Activated CD8-positive, alpha-beta memory T cell treated with anti-CD3 and anti-CD28 coated beads for 1 hour (primary cell): ENCODE data around the gene HDLBP.

ENCODE experiments used
- DNase-seq, 2 donors: peaks; one replicate each; pipeline ENCODE4 v3.0.0-alpha.2; 2020; ENCODE audit warnings: low read depth in 1 of 2; ENCODE audit errors: extremely low read depth in 1 of 2

Gene HDLBP

DNA sequence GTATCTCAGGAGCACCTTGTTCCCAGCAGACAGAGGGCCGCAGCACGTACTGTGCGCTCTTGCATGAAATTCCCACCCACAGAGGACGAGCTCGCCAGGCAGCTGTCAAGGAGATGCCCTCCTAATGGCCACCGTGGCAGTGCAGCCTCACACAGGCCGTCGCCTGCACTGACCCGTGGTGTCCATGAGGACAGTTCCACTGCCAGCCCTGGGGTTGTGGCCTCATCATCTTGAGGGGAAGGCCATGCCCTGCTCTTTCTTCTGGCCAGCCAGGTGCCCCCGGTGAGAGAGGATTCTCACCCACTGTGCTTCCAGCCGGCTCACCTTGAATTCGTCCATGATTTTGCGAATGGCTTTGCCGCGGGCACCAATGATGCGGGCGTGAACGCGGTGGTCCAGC lies 85.0 kb downstream of the HDLBP start:
- no peak for DNase-seq

DNA sequence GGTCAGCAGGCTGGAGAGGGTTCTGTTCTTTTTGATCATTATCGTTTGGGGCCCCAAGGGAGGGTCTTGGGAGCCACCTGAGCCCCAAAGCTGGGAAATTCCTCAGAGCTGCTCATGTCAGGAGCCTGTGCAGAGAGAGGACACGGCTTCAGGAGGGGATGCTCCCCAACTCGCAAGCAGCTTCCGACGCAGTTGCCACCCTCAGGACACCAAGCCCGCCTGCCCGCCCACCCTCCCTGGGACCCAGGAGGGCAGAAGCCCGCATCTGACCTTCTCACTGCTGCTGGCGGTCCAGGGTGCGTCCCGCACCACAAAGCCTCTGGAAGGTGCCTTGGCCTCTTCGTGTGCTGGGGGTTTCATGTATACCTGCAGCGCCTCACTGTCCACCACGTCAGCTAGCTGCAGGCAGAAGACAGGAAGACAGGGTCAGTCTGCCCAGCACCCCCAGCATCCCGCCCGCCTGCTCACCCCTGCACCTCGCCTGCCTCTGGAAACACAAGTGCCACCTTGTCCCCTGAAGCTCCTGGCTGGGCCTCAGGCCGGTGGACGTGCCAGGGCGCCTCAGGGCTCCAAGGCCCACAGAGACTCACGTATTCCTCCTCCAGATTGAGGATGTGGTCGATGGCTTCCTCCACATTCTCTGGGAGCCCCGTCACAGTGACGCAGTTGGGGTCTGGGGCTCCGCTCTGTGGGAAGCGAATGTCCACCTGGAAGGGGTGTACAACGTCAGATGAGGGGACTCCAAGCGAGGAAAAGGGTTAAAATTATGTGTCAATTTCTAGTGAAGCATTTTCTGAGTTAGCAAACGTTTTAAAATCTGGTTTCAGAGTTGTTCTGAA lies 85.7 kb downstream of the HDLBP start:
- no peak for DNase-seq

DNA sequence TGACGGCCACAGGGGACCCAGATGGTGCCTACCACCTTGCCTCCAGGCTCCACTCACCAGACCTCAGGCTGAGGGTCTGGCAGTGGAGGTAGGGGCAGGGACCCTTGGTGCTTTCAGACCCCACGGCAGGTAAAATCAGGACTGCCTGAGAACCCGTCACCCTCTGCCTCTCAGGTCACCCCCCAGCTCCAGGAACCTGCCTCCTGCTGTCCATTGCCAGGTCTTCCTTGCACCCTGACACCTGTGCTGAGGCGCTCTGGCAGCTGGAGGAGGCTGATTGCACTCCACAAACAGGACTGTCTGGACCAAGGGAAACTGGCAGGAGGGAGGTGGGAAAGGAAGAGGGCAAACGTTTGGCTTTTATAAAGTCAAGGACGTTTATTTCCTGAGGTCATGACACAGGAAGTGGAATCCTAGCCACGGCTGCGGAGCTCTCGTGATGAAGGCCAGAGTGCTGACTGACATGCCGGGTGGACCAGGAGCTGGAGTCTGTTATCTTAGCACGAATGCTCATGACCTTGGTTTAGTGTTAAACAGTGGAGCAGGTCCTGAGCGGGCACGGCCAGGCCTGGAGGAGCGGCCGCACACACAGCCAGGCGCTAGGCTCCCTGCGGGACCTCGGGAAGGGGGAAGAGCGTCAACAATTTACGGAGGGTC lies 86.5 kb downstream of the HDLBP start:
- no peak for DNase-seq

DNA sequence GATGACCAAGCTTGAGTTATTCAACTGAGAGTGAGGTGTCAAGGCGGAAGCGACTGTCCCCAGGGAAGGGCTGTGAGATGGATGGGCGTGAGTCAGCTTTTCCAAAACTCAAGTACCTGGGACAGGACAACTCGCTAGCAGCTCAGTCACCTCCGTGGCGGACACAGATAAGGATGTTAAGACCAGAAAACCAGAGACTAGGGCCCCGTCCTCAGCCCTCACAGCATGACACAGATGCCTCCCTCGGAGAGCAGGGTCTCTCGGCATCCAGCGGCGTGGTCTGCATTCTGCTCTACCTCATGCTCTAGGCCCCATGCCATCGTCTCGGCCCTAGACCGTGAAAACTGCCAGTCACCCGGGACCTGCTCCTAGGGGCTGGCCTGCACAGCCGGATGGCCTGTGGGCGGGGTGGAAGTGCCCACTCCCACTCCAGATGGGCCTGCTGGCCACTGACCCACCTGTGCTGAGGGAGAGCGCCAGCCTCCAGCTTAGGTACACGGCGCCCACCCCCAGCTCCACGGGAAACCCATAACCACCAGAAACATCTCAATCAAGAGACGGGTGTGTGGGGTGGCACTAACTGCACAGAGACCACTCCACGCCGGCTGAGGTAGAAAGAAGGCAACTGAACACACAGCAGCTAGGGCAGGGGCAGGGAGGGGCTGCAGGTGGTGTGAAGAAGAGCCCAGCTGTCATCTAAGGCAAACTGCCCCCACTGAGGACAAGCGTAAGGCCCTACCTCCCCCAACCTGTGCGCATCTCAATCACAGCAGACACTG lies 87.2 kb downstream of the HDLBP start:
- no peak for DNase-seq

DNA sequence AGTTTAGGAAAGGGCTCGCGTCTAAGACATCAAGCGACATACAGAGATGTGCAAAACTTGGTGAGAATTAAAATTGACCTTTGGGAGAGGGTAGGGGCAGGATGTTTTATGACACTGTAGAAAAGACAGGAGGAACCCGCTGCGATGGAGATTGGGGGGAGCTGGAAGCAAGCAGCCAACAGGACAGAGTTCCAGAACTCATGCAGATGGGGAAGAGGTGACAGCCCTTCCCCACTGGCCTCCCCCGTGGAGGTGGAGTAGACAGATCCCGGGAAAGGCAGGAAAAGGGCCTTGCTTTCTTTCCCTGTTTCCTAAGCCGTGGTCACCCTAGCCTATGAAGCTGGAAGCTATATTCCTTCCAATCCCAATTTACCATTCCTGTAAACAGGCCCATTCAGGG lies 87.9 kb downstream of the HDLBP start:
- DNase-seq: no peak

DNA sequence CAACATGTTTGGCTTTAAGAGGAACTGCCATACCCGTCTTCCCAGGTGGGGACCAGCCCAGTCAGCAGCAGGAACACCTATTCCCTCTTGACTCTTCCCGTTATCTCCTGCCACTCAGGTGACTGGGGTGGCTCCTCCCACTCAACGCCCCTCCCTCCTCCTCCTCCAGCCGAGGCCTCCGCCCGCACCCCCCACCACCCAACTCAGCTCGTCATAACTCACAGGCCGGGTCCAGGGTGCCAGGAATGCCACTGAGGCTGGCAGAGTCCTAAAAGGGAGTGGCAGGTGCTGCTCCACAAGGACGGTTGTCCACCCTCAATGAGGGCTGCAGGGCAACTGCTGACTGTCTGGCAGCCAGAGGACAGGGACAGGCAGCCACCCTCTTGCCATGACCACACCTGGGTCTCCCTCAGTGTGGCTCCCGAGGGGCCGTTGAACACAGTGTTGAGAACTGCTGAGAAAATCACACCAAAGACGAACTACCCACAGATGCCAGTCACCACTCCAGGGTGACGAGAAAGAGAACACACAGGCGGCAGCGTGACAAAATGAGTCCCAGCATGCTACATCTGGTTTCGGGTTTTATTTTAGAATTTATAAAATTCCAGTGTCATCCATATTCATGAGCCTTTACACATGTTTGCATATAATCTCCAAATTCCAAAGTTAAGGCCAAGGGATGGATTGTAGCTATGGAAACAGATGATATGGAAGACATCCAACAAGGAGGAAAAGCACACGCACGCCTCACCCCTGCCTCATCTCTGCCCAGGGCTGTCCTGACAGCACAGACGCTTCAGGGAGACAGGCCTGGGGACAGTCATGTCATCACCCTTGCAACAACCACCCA lies 88.5 kb downstream of the HDLBP start:
- no peak for DNase-seq

DNA sequence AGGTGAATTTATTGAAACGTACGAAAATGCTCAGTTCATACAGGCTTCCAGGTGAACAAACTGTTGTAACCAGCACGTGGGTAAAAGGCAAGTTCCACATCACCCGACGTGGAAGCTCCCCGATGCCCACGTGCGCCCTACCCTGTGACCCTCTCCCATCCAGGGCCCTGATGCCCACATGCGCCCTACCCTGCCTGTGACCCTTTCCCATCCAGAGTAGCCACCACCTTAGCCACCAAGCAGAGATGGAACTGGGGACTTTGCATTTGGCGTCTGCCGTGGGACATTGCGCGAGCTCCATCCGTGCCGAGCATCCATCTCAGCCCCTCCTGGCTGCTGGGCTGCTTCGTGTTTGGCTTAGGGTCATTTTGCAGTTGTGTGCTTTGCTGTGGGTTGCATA lies 89.5 kb downstream of the HDLBP start:
- DNase-seq: no peak

DNA sequence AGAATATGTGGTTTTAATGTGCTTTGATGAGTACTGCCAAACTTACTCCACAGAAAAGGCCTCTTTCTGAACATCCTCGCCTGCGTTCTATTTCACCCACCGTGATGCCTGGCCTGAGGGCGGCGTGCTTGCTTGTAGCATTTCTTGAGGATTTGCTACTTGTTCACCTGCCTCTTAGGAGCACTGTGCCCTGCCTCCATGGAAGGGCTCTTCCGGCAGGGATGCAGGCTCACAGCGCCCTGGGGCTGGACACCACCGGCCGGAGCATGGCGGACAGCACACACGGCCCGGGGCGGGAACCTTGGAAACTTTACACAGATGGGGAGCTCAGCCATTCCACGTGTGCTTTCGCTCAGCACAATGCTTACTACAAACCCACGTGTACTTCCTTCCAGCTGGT lies 89.9 kb downstream of the HDLBP start:
- DNase-seq: no peak

DNA sequence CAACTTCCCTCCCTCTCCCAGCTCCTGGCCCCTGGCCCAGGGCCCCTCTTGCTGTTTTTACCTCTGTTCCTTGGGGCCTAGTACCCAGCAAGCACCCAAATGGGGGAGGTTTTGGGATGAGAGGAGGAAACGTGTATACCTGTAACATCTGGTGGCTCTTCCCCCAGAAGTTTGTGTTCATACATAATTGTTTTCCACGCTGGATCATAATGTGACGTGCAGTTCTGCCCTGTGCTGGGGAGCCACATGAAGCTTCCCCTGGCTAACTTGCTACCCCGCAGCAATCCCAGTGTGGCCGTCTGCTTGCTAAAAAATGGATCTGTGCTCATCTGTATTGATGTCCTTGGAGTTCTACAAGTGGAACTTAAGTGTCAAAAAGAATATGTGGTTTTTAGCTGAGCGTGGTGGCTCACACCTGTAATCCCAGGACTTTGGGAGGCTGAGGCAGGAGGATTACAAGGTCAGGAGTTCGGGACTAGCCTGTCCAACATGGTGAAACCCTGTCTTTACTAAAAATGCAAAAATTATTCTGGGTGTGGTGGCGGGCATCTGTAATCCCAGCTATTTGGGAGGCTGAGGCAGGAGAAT lies 90.5 kb downstream of the HDLBP start:
- DNase-seq: no peak

DNA sequence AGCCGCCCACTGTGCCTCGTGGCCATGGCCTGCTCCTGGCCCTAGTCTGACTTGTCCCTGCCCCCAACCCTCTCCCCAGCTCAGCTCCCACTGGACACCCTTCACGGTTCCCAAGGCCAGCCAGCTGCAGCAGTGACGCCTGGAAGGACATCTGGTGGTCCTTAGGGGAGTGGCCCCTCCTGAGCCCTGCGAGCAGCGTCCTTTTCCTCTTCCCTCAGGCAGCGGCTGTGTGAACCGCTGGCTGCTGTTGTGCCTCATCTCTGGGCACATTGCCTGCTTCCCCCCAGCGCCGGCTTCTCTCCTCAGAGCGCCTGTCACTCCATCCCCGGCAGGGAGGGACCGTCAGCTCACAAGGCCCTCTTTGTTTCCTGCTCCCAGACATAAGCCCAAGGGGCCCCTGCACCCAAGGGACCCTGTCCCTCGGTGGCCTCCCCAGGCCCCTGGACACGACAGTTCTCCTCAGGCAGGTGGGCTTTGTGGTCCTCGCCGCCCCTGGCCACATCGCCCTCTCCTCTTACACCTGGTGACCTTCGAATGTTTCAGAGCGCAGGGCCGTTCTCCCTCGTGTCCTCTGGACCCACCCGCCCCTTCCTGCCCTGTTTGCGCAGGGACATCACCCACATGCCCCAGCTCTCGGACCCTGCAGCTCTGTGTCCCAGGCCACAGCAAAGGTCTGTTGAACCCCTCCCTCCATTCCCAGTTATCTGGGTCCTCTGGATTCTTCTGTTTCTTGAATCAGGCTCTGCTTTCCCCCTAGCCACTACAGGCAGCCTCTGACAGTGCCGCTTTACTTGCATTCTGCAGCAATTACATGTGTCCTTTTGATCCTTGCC lies 91.2 kb downstream of the HDLBP start:
- DNase-seq: no peak

DNA sequence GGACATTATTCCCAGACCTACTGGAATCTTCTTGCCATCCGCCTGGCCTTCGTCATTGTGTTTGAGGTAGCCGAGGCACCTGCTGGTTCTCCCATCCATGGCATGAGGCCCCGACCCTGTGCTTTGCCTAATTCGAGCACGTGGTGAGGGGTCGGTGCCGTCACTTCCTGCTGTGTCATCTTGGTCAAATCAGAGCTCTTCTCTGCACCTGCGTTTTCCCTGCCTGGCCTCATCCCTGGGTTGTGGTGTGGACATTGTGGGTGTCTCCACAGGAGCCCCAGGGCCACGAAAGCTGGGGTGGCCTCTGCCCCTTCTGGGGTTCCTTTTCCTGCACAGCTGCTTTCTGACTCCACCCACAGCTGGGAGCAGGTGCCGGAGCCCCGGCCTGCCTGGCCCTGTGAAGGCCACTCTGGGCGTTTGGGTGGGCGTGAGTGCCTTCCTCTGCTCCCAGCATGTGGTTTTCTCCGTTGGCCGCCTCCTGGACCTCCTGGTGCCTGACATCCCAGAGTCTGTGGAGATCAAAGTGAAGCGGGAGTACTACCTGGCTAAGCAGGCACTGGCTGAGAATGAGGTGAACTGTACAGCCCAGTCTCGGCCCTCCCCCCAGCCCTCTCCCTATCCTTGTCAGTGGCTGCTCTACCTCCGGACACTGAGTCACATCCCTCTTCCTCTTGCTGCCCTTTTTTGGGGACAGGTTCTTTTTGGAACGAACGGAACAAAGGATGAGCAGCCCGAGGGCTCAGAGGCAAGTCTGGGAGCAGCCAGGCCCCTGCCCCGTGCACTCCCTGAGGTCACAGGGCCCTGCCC lies 92.1 kb downstream of the HDLBP start:
- no peak for DNase-seq

DNA sequence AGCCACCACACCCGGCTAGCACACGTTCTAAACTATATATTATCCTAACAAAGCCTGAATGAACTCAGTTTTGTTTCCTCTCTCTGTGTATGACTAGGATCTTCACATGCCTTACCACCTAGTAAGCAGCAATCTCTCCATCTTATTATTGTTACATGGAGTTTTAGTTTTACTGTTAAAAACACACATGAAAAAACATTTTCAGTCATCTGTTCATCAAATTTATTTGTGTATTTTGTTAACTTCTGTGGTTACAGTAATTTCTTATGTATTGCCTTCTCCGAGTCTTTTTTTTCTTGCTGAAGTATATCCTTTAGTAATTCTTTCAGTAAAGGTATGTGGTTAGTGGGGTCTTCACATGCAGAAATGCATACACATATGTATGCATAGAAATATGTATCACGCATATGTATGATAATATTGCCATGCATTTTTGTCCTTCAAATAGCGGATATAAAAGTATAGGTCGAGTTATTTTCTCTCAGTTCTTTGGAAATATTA lies 95.6 kb downstream of the HDLBP start:
- DNase-seq: no peak

DNA sequence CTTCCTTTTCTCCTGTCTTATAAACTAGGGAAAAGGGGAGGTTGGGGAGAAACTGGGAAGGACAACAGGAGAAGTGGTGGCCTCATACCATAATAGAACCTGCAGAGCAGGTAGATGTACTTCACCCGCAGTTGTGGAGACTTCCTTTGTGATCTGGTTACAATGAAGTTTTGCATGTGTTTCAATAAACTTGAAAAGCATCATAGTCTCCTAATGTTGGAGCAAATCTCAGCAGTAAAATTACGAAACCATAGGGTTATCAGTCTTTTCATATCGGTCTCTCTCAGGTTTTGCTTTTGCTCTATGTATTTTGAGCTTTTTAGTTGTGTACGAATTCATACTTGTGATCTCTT lies 96.5 kb downstream of the HDLBP start:
- no peak for DNase-seq

DNA sequence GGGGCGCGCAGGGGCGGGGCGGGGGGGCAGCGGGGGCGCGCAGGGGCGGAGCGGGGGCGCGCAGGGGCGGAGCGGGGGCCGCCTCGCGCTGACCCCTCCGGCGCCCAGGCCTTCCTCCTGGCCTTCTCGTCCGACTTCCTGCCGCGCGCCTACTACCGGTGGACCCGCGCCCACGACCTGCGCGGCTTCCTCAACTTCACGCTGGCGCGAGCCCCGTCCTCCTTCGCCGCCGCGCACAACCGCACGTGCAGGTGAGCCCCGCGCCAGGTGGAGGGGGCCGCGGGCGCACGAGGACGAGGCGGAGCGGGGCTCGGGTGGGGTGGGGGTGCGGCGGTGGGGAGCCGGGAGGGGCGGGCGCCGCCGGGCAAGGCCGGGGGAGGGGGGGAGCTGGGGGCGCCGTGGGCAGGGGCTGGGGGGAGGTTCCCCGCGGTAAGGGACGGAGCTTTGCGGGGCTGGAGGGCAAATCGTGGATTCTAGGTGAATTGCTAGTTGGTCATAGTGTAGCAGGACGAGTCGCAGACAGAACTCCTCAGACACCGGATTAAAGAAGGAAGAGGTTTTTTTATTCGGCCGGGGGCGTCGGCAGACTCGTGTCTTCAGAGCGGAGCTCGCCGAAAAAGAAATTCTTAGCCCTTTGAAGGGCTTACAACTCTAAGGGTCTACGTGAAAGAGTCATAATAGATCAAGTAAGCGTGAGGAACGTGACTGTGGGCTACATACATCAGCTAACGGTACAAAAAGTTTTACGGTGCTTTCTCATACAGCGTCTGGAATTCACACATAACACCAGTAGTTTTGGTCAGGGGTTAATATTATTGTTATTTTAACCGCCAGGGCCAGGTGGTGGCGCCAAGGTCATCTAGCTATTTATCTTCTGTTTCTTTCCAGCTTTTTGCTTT lies 97.1 kb downstream of the HDLBP start:
- DNase-seq: no peak

DNA sequence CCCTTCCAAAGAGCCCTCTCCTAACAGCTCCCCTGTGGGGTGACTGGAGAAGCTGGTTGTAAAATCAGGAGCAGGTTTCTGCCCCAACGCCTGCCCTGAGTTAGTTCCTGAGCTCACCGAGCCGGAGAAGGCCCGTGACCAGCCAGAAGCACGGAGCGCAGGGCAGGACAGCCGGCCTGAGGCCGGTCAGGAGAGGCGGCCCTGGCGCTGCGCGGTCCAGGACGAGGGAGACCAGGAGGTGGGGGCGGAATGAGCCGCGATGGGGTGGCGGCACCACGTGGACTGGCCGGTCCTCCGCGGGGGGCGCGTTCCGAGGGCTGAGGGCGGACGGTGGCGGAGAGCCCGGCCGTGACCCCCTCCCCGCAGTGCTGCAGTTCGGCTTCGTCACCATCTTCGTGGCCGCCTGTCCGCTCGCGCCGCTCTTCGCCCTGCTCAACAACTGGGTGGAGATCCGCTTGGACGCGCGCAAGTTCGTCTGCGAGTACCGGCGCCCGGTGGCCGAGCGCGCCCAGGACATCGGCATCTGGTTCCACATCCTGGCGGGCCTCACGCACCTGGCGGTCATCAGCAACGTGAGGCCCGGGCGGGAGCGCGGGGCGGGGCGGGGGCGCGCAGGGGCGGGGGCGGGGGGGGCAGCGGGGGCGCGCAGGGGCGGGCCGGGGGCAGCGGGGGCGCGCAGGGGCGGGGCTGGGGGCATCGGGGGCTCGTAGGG lies 98.0 kb downstream of the HDLBP start:
- peak in 1 of 2 donors; percentile 11 for DNase-seq

DNA sequence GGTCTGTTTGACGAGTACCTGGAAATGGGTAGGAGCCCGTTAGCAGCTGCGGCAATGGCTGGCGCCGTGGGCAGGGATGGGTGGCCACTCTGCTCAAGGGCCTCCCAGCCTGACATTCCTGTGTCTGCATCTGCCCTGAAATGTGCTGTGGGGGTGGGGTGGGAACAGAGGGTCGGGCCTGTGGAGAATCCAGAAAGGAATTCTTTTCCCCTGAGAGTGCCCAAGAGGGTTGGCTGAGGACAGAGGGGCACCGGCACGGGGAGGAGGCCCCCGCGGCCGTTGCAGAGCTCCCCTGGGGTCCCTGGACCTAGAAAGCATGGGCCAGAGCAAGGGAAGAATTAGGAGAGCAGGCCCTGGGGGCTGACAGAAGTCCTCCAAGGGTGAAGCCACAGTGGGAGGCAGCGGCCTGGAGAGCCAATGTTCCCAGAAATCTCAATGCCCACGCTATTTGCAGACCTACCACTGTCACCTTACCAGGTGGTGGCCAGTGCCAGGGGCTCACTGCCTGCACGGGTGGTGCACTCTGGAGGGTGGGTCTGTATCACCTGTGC lies 99.2 kb downstream of the HDLBP start:
- DNase-seq: no peak

DNA sequence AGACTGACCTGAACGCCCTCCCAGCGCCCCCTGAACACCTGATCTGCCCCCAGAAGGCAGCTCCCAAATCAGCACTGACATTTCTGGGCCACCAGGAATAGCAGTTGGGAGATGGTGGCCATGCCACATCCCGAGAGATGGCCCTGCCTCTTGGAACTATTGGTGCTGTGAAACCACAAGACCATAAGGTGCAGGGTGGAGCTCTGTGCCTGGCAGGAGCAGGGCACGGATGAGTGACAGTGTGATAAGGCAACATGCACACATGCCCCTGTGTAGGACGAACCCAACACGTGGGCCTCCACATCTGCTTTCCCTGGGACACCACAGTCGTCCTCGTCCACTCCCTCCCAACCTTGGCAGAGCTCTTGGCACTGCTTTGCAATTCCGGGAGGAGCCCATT lies 100.1 kb downstream of the HDLBP start:
- DNase-seq: no peak
